CD4-positive, alpha-beta T cell (primary cell): ENCODE data around the gene ERC2. TPM values are rescaled to one million over a fixed set of nuclear protein-coding genes. Genes with fewer than 3 reads are reported as not detected.

Source experiments
- ATAC-seq: fragments of 200-7000 bp; cut with Tn5 transposase; one replicate; pipeline ENCODE4 v1.10.0; 2022; ENCODE audit warnings: mild to moderate bottlenecking; ENCODE audit not compliant: poor library complexity
- CTCF ChIA-PET: fragments of 350-600 bp; sonication (Branson Sonifier 250); formaldehyde crosslinking; loops from one replicate; lab custom pipeline; 2021; ENCODE audit warnings: antibody characterized with exemption, inconsistent platforms; lab: Charles Lee
- POLR2A ChIA-PET: fragments of 350-600 bp; sonication (Branson Sonifier 250); formaldehyde crosslinking; loops from one replicate; lab custom pipeline; 2021; ENCODE audit warnings: antibody characterized with exemption, inconsistent platforms; lab: Charles Lee
- DNase-seq, 14 experiments: peaks; one replicate each; pipeline ENCODE4 v3.0.0-alpha.2; 2013 to 2020; ENCODE audit warnings: mixed read lengths in 2 of 14
- H3K27ac ChIP-seq, 2 donors: one replicate each; pipeline versions ENCODE4 v1.5.1 to v1.7.0; 2013; ENCODE audit warnings: low read length in 2 of 2, low read depth in 1 of 2, mild to moderate bottlenecking in 1 of 2
- H3K27me3 ChIP-seq, 2 experiments: 1 replicate in 1 of 2; 2 replicates in 1 of 2; pipeline versions ENCODE4 v1.6.1 to v1.7.0; 2013; ENCODE audit warnings: low read length in 2 of 2, control low read depth in 1 of 2, mild to moderate bottlenecking in 1 of 2, moderate library complexity in 1 of 2; ENCODE audit not compliant: insufficient read depth in 2 of 2, control insufficient read depth in 1 of 2
- H3K36me3 ChIP-seq: one replicate; pipeline ENCODE4 v1.6.1; 2013; ENCODE audit warnings: low read length, control low read depth; ENCODE audit not compliant: insufficient read depth
- H3K4me1 ChIP-seq: one replicate; pipeline ENCODE4 v1.6.1; 2013; ENCODE audit warnings: low read length, control low read depth; ENCODE audit not compliant: insufficient read depth
- H3K4me3 ChIP-seq: one replicate; pipeline ENCODE4 v1.5.1; 2013; ENCODE audit warnings: mild to moderate bottlenecking, low read length, moderate library complexity
- H3K9me3 ChIP-seq, 2 experiments: 1 replicate in 1 of 2; 2 replicates in 1 of 2; pipeline versions ENCODE4 v1.6.1 to v1.7.0; 2013; ENCODE audit warnings: low read length in 2 of 2, mild to moderate bottlenecking in 2 of 2, control low read depth in 1 of 2, moderate library complexity in 1 of 2; ENCODE audit not compliant: control insufficient read depth in 1 of 2, insufficient read depth in 1 of 2
- H3K27ac Mint-ChIP-seq: one replicate; pipeline ENCODE4 v1.8.0; 2020; ENCODE audit warnings: mixed read lengths
- H3K27me3 Mint-ChIP-seq: one replicate; pipeline ENCODE4 v1.8.0; 2021; ENCODE audit warnings: mixed read lengths
- H3K36me3 Mint-ChIP-seq: one replicate; pipeline ENCODE4 v1.8.0; 2021; ENCODE audit warnings: low read depth, mixed read lengths
- H3K4me1 Mint-ChIP-seq: one replicate; pipeline ENCODE4 v1.8.0; 2021; ENCODE audit warnings: low read depth, mixed read lengths
- H3K4me3 Mint-ChIP-seq: one replicate; pipeline ENCODE4 v1.8.0; 2020; ENCODE audit warnings: mild to moderate bottlenecking, mixed read lengths
- H3K9me3 Mint-ChIP-seq: one replicate; pipeline ENCODE4 v1.8.0; 2020; ENCODE audit warnings: mixed read lengths
- intact Hi-C, 2 experiments: fragments of 100-400 bp; cut with DNase I in 1 of 2; cut with micrococcal nuclease in 1 of 2; formaldehyde crosslinking; loops; one replicate each; pipeline versions ENCODE4 v1.15.1 to v1.9.0; 2023 to 2025; cut with DNase I, micrococcal nuclease
- total RNA-seq, 174 experiments: library from RNA in 2 of 174; stranded (reverse) in 2 of 174; gene quantifications; one replicate each; pipeline ENCODE4 v1.2.3 and lab custom pipeline; 2021 to 2026
- TF ChIP-seq, protein P1 (sequence below): fragments of 200-600 bp; IDR thresholded peaks from one replicate; pipeline ENCODE4 v1.8.0; 2022; ENCODE audit warnings: antibody characterized with exemption, mild to moderate bottlenecking

The ERC2 gene
- total RNA-seq, 2 experiments from 2014 or later: not detected

DNA sequence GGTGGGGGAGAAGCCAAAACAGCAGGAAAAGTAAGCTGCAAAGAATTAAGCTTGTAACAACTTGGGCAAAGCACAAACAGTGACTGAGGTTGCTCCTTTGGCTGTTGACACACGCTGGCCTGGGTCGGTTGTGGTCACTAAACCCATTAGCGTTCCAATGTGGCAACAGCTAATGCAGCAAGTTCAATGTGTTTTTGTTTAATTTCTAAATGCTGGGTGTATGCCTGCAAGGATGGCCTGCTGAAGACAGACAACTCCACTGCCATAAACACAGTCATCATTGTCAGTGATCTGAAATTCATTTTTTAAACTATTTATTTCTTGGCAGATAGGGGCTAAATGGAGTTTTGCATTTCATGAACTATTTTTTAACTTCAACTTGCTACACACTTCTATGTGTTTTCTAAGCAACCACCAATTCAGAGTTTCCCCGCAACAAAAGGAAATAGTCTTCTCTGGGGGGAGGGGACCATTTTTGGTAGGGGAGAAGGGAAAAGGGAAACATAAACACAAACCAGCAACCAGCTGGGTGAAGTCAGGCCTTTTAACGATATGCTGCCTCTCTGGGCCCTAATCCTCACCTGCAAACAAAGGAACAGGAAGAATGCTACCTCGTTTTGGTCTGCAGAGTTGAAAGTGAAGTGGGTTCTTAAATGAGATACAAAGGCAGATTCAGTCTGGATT is 946.4 kb downstream of the ERC2 start:
- ChIA-PET POLR2A (no interaction called here), CTCF (no interaction called here)
- peaks cover 4% of the 10 kb centered on the region for H3K27me3 Mint-ChIP-seq
- Histone ChIP-seq H3K9me3 (peaks cover 0 to 3% of the 10 kb centered on the region in 2 experiments), H3K27me3 (no peaks in the 10 kb centered on the region), H3K4me1 (no peaks in the 10 kb centered on the region), H3K36me3 (no peaks in the 10 kb centered on the region), H3K27ac (no peak overlapping the region), H3K4me3 (no peak overlapping the region)
- H3K9me3 Mint-ChIP-seq: no peaks in the 10 kb centered on the region
- DNase-seq: no peak
- ATAC-seq: no peak
- H3K4me1 Mint-ChIP-seq: peaks cover 8% of the 10 kb centered on the region
- no peak overlapping the region for H3K27ac Mint-ChIP-seq
- intact Hi-C loops: no loop called here
- TF ChIP-seq, protein P1, sequence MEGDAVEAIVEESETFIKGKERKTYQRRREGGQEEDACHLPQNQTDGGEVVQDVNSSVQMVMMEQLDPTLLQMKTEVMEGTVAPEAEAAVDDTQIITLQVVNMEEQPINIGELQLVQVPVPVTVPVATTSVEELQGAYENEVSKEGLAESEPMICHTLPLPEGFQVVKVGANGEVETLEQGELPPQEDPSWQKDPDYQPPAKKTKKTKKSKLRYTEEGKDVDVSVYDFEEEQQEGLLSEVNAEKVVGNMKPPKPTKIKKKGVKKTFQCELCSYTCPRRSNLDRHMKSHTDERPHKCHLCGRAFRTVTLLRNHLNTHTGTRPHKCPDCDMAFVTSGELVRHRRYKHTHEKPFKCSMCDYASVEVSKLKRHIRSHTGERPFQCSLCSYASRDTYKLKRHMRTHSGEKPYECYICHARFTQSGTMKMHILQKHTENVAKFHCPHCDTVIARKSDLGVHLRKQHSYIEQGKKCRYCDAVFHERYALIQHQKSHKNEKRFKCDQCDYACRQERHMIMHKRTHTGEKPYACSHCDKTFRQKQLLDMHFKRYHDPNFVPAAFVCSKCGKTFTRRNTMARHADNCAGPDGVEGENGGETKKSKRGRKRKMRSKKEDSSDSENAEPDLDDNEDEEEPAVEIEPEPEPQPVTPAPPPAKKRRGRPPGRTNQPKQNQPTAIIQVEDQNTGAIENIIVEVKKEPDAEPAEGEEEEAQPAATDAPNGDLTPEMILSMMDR: no peak
- H3K36me3 Mint-ChIP-seq: no peaks in the 10 kb centered on the region
- no peak overlapping the region for H3K4me3 Mint-ChIP-seq

DNA sequence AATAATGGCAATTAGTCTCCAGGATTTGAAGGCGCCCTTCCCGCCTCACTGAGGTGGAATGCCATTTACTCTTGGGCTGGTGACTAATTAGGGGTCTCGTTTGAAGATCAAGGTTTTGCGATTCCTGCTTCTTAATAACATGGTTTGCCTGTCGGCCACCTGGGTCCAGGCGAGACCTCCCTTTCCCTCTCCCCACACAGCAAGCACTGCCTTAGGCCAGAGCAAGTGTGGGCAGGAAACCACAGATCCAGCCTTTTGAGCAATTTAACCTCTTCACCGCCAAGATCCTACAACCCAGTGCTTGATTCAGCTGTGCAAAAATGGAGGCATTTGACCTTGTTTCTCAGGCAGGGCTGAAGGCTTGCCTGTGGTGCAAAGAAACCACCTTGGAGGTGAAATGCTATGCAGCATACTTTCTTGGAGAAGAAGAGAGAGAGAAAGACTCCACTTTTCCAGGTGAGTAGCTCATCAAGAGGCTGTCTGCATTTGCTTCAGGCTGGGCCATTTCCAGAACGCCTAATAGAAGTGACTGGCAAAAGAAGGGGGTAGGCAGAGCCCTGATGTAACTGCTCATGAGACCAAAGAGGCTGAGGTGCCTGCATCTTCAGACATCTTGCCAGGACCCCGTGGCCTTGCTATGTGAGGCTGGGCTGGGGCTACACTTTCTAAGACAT is 947.1 kb downstream of the ERC2 start:
- Mint-ChIP-seq H3K9me3 (no peaks in the 10 kb centered on the region), H3K4me1 (peaks cover 8% of the 10 kb centered on the region), H3K27ac (no peak overlapping the region), H3K4me3 (no peak overlapping the region), H3K27me3 (peaks cover 4% of the 10 kb centered on the region), H3K36me3 (no peaks in the 10 kb centered on the region)
- peaks cover 0 to 3% of the 10 kb centered on the region in 2 experiments for H3K9me3 ChIP-seq
- H3K4me3 ChIP-seq: no peak overlapping the region
- no peak overlapping the region for H3K27ac ChIP-seq
- H3K4me1 ChIP-seq: no peaks in the 10 kb centered on the region
- no peaks in the 10 kb centered on the region for H3K36me3 ChIP-seq
- DNase-seq (no peak), ATAC-seq (no peak)
- TF ChIP-seq, protein P1: no peak
- ChIA-PET POLR2A (no interaction called here), CTCF (no interaction called here)
- intact Hi-C loops: no loop called here
- no peaks in the 10 kb centered on the region for H3K27me3 ChIP-seq

DNA sequence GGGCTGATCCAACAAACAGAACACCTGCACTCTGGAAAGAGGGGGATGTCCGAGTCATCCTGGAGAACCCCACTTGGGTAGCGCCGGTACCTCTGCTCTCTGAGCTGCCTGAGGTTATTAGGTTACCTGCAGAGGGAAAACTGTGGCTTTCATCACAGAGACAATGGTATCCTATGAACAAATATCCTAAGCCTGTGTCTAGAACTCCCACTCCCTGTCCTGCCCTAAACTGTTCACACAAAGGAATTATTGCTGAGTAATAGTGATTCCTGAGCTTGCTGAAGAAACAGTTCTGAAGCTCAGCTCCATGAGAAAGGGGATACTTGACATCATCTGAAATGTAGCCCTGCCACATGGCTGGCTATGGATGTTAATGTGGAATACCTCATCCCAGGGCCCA is 949.2 kb downstream of the ERC2 start:
- no peak overlapping the region for H3K4me3 Mint-ChIP-seq
- H3K36me3 Mint-ChIP-seq: no peaks in the 10 kb centered on the region
- ATAC-seq: no peak
- DNase-seq: no peak
- POLR2A ChIA-PET: no interaction called here
- H3K4me1 ChIP-seq: no peaks in the 10 kb centered on the region
- no peak overlapping the region for H3K27ac Mint-ChIP-seq
- H3K27me3 ChIP-seq: no peaks in the 10 kb centered on the region
- H3K27ac ChIP-seq: no peak overlapping the region
- peaks cover 4% of the 10 kb centered on the region for H3K27me3 Mint-ChIP-seq
- no peak overlapping the region for H3K4me3 ChIP-seq
- intact Hi-C loops: no loop called here
- TF ChIP-seq, protein P1: no peak
- CTCF ChIA-PET: no interaction called here
- no peaks in the 10 kb centered on the region for H3K9me3 Mint-ChIP-seq
- H3K9me3 ChIP-seq: no peaks in the 10 kb centered on the region
- peaks cover 8% of the 10 kb centered on the region for H3K4me1 Mint-ChIP-seq
- H3K36me3 ChIP-seq: no peaks in the 10 kb centered on the region
